GM23338 (cell line): ENCODE measurements around the gene EIF2B5. TPM values are rescaled to one million over a fixed set of nuclear protein-coding genes. Genes with fewer than 3 reads are reported as not detected.

Experiments used
- ATAC-seq: fragments of 200-7000 bp; cut with Tn5 transposase; 3 replicates; pipeline ENCODE4 v1.9.1; 2020
- DNase-seq: peaks from one replicate; pipeline ENCODE4 v3.0.0-alpha.2; 2015; ENCODE audit warnings: low spot score
- H2AFZ ChIP-seq: fragments of 200-600 bp; sonication (generic); 2 replicates; pipeline ENCODE4 v1.8.0; 2016; ENCODE audit warnings: antibody characterized with exemption, mild to moderate bottlenecking, moderate library complexity
- H3F3A ChIP-seq: fragments of 200-600 bp; sonication (generic); replicated peaks from 2 replicates; pipeline ENCODE4 v1.8.0; 2017; ENCODE audit warnings: antibody characterized with exemption, mixed run types, low read depth
- H3K27ac ChIP-seq: fragments of 200-600 bp; sonication (generic); 2 replicates; pipeline ENCODE4 v1.6.1; 2016; ENCODE audit warnings: low read depth
- H3K27me3 ChIP-seq: fragments of 200-600 bp; sonication (generic); 2 replicates; pipeline ENCODE4 v1.8.0; 2016; ENCODE audit warnings: mild to moderate bottlenecking, mixed run types, moderate library complexity; ENCODE audit not compliant: insufficient read depth
- H3K36me3 ChIP-seq: fragments of 200-600 bp; sonication (generic); 2 replicates; pipeline ENCODE4 v1.8.0; 2016; ENCODE audit warnings: mild to moderate bottlenecking; ENCODE audit not compliant: insufficient read depth
- H3K4me1 ChIP-seq: fragments of 200-600 bp; sonication (generic); 2 replicates; pipeline ENCODE4 v1.8.0; 2016; ENCODE audit warnings: mild to moderate bottlenecking, moderate library complexity; ENCODE audit not compliant: insufficient read depth
- H3K4me2 ChIP-seq: fragments of 200-600 bp; sonication (generic); 2 replicates; pipeline ENCODE4 v1.7.1; 2017; ENCODE audit warnings: mixed run types
- H3K4me3 ChIP-seq: fragments of 200-600 bp; sonication (generic); 2 replicates; pipeline ENCODE4 v1.6.1; 2016; ENCODE audit warnings: mixed run types
- H3K79me2 ChIP-seq: fragments of 200-600 bp; sonication (generic); replicated peaks from 2 replicates; pipeline ENCODE4 v1.8.0; 2017; ENCODE audit warnings: mild to moderate bottlenecking; ENCODE audit not compliant: insufficient read depth
- H3K9me2 ChIP-seq: fragments of 200-600 bp; sonication (generic); 2 replicates; pipeline ENCODE4 v1.8.0; 2017; ENCODE audit not compliant: insufficient read depth
- H4K20me1 ChIP-seq: fragments of 200-600 bp; sonication (generic); replicated peaks from 2 replicates; pipeline ENCODE4 v1.8.0; 2017; ENCODE audit warnings: mild to moderate bottlenecking; ENCODE audit not compliant: insufficient read depth
- H3K27ac Mint-ChIP-seq: 2 replicates; pipeline ENCODE4 v1.8.0; 2020; ENCODE audit warnings: inconsistent platforms, mild to moderate bottlenecking, moderate library complexity, mixed read lengths
- H3K27me3 Mint-ChIP-seq: 3 replicates; pipeline ENCODE4 v1.8.0; 2022; ENCODE audit warnings: low read depth, mild to moderate bottlenecking, moderate library complexity, mixed read lengths, inconsistent platforms; ENCODE audit not compliant: insufficient read depth, poor library complexity
- H3K36me3 Mint-ChIP-seq: 3 replicates; pipeline ENCODE4 v1.8.0; 2021; ENCODE audit warnings: low read depth, mild to moderate bottlenecking, inconsistent platforms, moderate library complexity, mixed read lengths
- H3K4me1 Mint-ChIP-seq: 3 replicates; pipeline ENCODE4 v1.8.0; 2020; ENCODE audit warnings: mild to moderate bottlenecking, inconsistent platforms, mixed read lengths
- H3K4me3 Mint-ChIP-seq: 3 replicates; pipeline ENCODE4 v1.8.0; 2021; ENCODE audit warnings: moderate library complexity, mild to moderate bottlenecking, inconsistent platforms, mixed read lengths
- H3K9me3 Mint-ChIP-seq: 3 replicates; pipeline ENCODE4 v1.8.0; 2020; ENCODE audit warnings: moderate library complexity, mild to moderate bottlenecking, inconsistent platforms, mixed read lengths
- CREB1 ChIP-seq: fragments of 250-450 bp; sonication (Bioruptor Pico); IDR thresholded peaks from 2 replicates; pipeline ENCODE4 v1.5.0; 2020; ENCODE audit warnings: low read depth, mild to moderate bottlenecking, moderate library complexity
- EZH2 ChIP-seq: fragments of 200-600 bp; sonication (generic); IDR thresholded peaks from one replicate; pipeline ENCODE4 v1.8.0; 2017; ENCODE audit warnings: antibody characterized with exemption, mild to moderate bottlenecking, low read depth; ENCODE audit not compliant: unreplicated experiment
- EZH2phosphoT487 ChIP-seq: fragments of 200-600 bp; sonication (generic); IDR thresholded peaks from one replicate; pipeline ENCODE4 v1.8.1; 2018; ENCODE audit warnings: antibody characterized with exemption; ENCODE audit not compliant: unreplicated experiment
- JUNB ChIP-seq: IDR thresholded peaks from one replicate; pipeline ENCODE4 v1.6.1; 2016; ENCODE audit warnings: antibody characterized with exemption; ENCODE audit not compliant: unreplicated experiment
- NANOG ChIP-seq: IDR thresholded peaks from 2 replicates; pipeline ENCODE4 v1.6.1; 2016; ENCODE audit warnings: antibody characterized with exemption, borderline replicate concordance
- POLR2AphosphoS5 ChIP-seq: IDR thresholded peaks from 2 replicates; pipeline ENCODE4 v1.6.1; 2016; ENCODE audit warnings: antibody characterized with exemption, low read depth
- REST ChIP-seq: IDR thresholded peaks from one replicate; pipeline ENCODE4 v1.6.1; 2018; ENCODE audit warnings: antibody characterized with exemption; ENCODE audit not compliant: unreplicated experiment
- ZNF114 ChIP-seq: fragments of 250-450 bp; sonication (Bioruptor Pico); IDR thresholded peaks from 2 replicates; pipeline ENCODE4 v1.5.0; 2020; ENCODE audit warnings: mild to moderate bottlenecking, moderate library complexity
- ZNF331 ChIP-seq: fragments of 250-450 bp; sonication (Bioruptor Pico); IDR thresholded peaks from 2 replicates; pipeline ENCODE4 v1.5.0; 2020; ENCODE audit warnings: low read depth, mild to moderate bottlenecking, moderate library complexity
- ZNF462 ChIP-seq: fragments of 250-450 bp; sonication (Bioruptor Pico); IDR thresholded peaks from 2 replicates; pipeline ENCODE4 v1.5.0; 2020; ENCODE audit warnings: mild to moderate bottlenecking, moderate library complexity
- polyA plus RNA-seq: library from polyadenylated mRNA; unstranded; fragments of >200 nt; fragmentation: Nextera tagmentation; extraction: Ambion mirVana; gene quantifications from 2 replicates; pipeline ENCODE4 v1.2.1, GENCODE V29; 2016
- total RNA-seq: library from RNA; depleted of rRNA; stranded (reverse); fragments of >200 nt; shearing (Covaris generic); gene quantifications from 2 replicates; pipeline ENCODE4 v1.2.3, GENCODE V29; 2014
- TF ChIP-seq, protein P1 (sequence below), 2 experiments: fragments of 200-600 bp in 1 of 2; sonication (generic) in 1 of 2; conservative IDR thresholded peaks; 2 replicates each; pipeline versions ENCODE4 v1.5.1 to v1.6.1; 2016 to 2017; ENCODE audit warnings: antibody characterized with exemption in 2 of 2, low read depth in 2 of 2, mild to moderate bottlenecking in 2 of 2, moderate library complexity in 1 of 2

Gene EIF2B5
- total and polyA plus RNA-seq, 2 experiments from 2014 or later = 26.4 to 43.3 TPM

DNA sequence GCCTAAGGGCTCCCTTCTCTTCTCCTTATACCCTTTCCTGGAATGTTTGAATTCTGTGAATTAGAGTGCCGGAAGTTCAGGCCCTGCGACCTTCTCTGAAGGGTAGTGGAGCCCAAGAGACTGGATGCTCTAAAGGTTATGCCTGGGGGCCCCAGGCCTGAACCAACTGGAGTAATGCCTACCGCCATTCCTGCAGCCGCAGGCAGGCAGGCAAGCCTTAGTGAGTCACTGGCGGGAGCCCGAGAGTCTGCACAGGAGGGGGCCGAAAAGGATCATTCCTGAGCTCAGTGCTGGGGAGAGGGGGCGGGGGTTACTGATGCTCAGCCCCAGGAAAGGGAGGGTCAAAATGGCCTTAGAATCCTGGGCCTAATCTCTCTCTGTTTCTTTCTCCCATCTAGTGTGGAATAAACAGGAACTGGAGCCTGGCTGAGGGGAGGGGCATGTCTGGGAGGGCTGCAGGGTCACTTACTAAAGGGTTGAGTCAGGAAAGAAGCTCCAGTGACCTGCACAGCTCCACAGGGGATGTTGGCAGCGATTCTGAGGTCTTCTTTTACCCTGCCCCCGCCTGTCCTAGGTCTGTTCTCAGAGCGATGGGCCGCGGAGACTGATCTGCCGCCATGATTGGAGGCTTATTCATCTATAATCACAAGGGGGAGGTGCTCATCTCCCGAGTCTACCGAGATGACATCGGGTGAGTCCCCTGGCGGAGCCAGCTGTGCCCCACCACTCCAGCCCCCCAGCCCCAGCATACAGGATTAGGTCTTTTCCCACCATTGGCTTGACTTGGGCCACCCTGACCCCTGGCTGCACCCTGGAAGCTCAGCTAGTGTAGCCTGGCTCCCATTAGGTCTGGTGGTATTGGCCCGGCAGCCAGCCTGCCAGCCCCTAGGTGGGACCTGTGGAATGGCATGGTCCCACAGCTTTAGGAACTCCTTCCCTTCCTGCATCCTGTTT lies 41.5 kb downstream of the EIF2B5 start:
- H3K9me2 ChIP-seq = no peaks in the 10 kb centered on the region
- peak overlapping the region; percentile 92 for H3K4me3 ChIP-seq
- H3K4me2 ChIP-seq = peak overlapping the region; percentile 97
- H2AFZ ChIP-seq = no peak overlapping the region
- Mint-ChIP-seq H3K36me3 (peaks cover 54% of the 10 kb centered on the region), H3K4me1 (peaks cover 32% of the 10 kb centered on the region), H3K27me3 (peaks cover 7% of the 10 kb centered on the region), H3K9me3 (no peaks in the 10 kb centered on the region), H3K4me3 (peak overlapping the region; percentile 98), H3K27ac (peak overlapping the region; percentile 99)
- no peak for TF ChIP-seq ZNF462 (CRISPR knock-in tag)
- TF ChIP-seq ZNF331 (CRISPR knock-in tag) = no peak
- no peak for TF ChIP-seq POLR2AphosphoS5
- TF ChIP-seq, protein P1, sequence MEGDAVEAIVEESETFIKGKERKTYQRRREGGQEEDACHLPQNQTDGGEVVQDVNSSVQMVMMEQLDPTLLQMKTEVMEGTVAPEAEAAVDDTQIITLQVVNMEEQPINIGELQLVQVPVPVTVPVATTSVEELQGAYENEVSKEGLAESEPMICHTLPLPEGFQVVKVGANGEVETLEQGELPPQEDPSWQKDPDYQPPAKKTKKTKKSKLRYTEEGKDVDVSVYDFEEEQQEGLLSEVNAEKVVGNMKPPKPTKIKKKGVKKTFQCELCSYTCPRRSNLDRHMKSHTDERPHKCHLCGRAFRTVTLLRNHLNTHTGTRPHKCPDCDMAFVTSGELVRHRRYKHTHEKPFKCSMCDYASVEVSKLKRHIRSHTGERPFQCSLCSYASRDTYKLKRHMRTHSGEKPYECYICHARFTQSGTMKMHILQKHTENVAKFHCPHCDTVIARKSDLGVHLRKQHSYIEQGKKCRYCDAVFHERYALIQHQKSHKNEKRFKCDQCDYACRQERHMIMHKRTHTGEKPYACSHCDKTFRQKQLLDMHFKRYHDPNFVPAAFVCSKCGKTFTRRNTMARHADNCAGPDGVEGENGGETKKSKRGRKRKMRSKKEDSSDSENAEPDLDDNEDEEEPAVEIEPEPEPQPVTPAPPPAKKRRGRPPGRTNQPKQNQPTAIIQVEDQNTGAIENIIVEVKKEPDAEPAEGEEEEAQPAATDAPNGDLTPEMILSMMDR (conservative IDR thresholded peaks at IDR 0.05; ENCODE audit: low read depth in 2 of 2) = no peak
- no peak for TF ChIP-seq JUNB
- no peak for TF ChIP-seq CREB1 (CRISPR knock-in tag)
- no peak for TF ChIP-seq EZH2
- TF ChIP-seq ZNF114 = no peak
- TF ChIP-seq NANOG = no peak
- TF ChIP-seq EZH2phosphoT487 = no peak
- TF ChIP-seq REST = no peak
- H3K79me2 ChIP-seq = peaks cover 40% of the 10 kb centered on the region
- H3K4me1 ChIP-seq = peaks cover 15% of the 10 kb centered on the region
- peaks cover 13% of the 10 kb centered on the region for H3K36me3 ChIP-seq
- H3K27ac ChIP-seq = peak overlapping the region; percentile 97
- peak; percentile 95 for DNase-seq
- peaks cover 4% of the 10 kb centered on the region for H4K20me1 ChIP-seq
- 0 out of 2 replicates have a peak, but pooled peaks cover 4% of the 10 kb centered on the region for H3F3A ChIP-seq
- peak; percentile 76 for ATAC-seq
- H3K27me3 ChIP-seq = no peaks in the 10 kb centered on the region
